Measurements from ENCODE around the gene COBLL1. TPM values are rescaled to one million over a fixed set of nuclear protein-coding genes. Genes with fewer than 3 reads are reported as not detected.
"Not testable (repeated sequence)": the region's sequence is repeated elsewhere in the genome, so short reads cannot be mapped to it uniquely, and the experiment has no call there.

Gene COBLL1
- total RNA-seq, 1 experiment from 2014 or later = 42.1 TPM

- no peak overlapping the region for H3K4me3 ChIP-seq (ENCODE audit: low read depth, low read length)
- no TSS peak for BruUV-seq (replicated peaks)
- H3K27me3 Mint-ChIP-seq (ENCODE audit: insufficient read depth, unreplicated experiment) = no peaks in the 10 kb centered on the region
- H3K36me3 Mint-ChIP-seq (ENCODE audit: insufficient read depth, unreplicated experiment) = no peaks in the 10 kb centered on the region
- ChIA-PET POLR2A (no interaction called here), CTCF (no interaction called here)
- TF ChIP-seq, protein P1, sequence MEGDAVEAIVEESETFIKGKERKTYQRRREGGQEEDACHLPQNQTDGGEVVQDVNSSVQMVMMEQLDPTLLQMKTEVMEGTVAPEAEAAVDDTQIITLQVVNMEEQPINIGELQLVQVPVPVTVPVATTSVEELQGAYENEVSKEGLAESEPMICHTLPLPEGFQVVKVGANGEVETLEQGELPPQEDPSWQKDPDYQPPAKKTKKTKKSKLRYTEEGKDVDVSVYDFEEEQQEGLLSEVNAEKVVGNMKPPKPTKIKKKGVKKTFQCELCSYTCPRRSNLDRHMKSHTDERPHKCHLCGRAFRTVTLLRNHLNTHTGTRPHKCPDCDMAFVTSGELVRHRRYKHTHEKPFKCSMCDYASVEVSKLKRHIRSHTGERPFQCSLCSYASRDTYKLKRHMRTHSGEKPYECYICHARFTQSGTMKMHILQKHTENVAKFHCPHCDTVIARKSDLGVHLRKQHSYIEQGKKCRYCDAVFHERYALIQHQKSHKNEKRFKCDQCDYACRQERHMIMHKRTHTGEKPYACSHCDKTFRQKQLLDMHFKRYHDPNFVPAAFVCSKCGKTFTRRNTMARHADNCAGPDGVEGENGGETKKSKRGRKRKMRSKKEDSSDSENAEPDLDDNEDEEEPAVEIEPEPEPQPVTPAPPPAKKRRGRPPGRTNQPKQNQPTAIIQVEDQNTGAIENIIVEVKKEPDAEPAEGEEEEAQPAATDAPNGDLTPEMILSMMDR (IDR thresholded peaks at IDR 0.05; ENCODE audit: insufficient read depth in 1 of 2, low read depth in 1 of 2, low read length in 1 of 2, severe bottlenecking in 1 of 2, unreplicated experiment in 1 of 2) = no peak
- no peaks in the 10 kb centered on the region for H3K9me3 ChIP-seq
- no peaks in the 10 kb centered on the region for H3K27me3 ChIP-seq (replicated peaks; ENCODE audit: control insufficient read depth, insufficient read depth, low read length)
- no peaks in the 10 kb centered on the region for H3K9me3 Mint-ChIP-seq (ENCODE audit: unreplicated experiment)
- H3K4me3 Mint-ChIP-seq (ENCODE audit: unreplicated experiment) = no peak overlapping the region
- no peaks in the 10 kb centered on the region for H3K36me3 ChIP-seq (ENCODE audit: control insufficient read depth, insufficient read depth, low read length)
- DNase-seq = no peak
- H3K4me1 ChIP-seq = peaks cover 6% of the 10 kb centered on the region; the same call in 1 of the 2 replicates
- H3K4me1 Mint-ChIP-seq (ENCODE audit: low read depth, unreplicated experiment) = peaks cover 9% of the 10 kb centered on the region
- H3K27ac Mint-ChIP-seq (ENCODE audit: unreplicated experiment) = no peak overlapping the region
- intact Hi-C loops (cut with micrococcal nuclease; ENCODE audit: unreplicated experiment) = no loop called here
Measured at GRCh38 chr2:164763431-164763830, 78.2 kb downstream of the COBLL1 start.

- Mint-ChIP-seq H3K27ac (ENCODE audit: unreplicated experiment) (no peak overlapping the region), H3K9me3 (ENCODE audit: unreplicated experiment) (no peaks in the 10 kb centered on the region), H3K4me1 (ENCODE audit: low read depth, unreplicated experiment) (peaks cover 19% of the 10 kb centered on the region), H3K4me3 (ENCODE audit: unreplicated experiment) (no peak overlapping the region), H3K36me3 (ENCODE audit: insufficient read depth, unreplicated experiment) (no peaks in the 10 kb centered on the region), H3K27me3 (ENCODE audit: insufficient read depth, unreplicated experiment) (no peaks in the 10 kb centered on the region)
- no peaks in the 10 kb centered on the region for H3K36me3 ChIP-seq (ENCODE audit: control insufficient read depth, insufficient read depth, low read length)
- DNase-seq = no peak
- TF ChIP-seq, protein P1 (IDR thresholded peaks at IDR 0.05; ENCODE audit: insufficient read depth in 1 of 2, low read depth in 1 of 2, low read length in 1 of 2, severe bottlenecking in 1 of 2, unreplicated experiment in 1 of 2) = no peak
- no TSS peak for BruUV-seq (replicated peaks)
- intact Hi-C loops (cut with micrococcal nuclease; ENCODE audit: unreplicated experiment) = no loop called here
- POLR2A ChIA-PET = no interaction called here
- H3K4me1 ChIP-seq = peaks cover 11% of the 10 kb centered on the region; the same call in 1 of the 2 replicates
- no peak overlapping the region for H3K4me3 ChIP-seq (ENCODE audit: low read depth, low read length)
- H3K9me3 ChIP-seq = no peaks in the 10 kb centered on the region
- no peaks in the 10 kb centered on the region for H3K27me3 ChIP-seq (replicated peaks; ENCODE audit: control insufficient read depth, insufficient read depth, low read length)
- CTCF ChIA-PET = interaction anchor here (0.5 kb wide), 1 partner anchor 28 kb away, joined by 3 read pairs; no protein-coding TSS in a partner anchor
Measured at GRCh38 chr2:164761737-164762460, 79.7 kb downstream of the COBLL1 start.

DNA sequence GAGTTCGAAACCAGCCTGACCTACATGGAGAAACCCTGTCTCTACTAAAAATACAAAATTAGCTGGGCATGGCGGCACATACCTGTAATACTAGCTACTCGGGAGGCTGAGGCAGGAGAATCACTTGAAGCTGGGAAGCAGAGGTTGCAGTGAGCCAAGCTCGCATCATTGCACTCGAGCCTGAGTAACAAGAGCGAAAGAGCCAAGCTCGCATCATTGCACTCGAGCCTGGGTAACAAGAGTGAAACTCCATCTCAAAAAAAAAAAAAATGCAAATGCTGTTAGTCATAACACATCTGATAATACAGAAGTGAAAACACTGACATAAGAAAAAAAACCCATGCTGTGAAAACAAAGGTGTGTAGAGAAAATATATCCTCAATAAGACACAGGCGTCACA lies 80.4 kb downstream of the COBLL1 start:
- CTCF ChIA-PET = interaction anchor here (0.5 kb wide), 1 partner anchor 28 kb away, joined by 3 read pairs; no protein-coding TSS in a partner anchor
- peaks cover 19% of the 10 kb centered on the region for H3K4me1 Mint-ChIP-seq (ENCODE audit: low read depth, unreplicated experiment)
- H3K27me3 ChIP-seq (replicated peaks; ENCODE audit: control insufficient read depth, insufficient read depth, low read length); intact Hi-C loops (cut with micrococcal nuclease; ENCODE audit: unreplicated experiment); H3K27ac Mint-ChIP-seq (ENCODE audit: unreplicated experiment); POLR2A ChIA-PET; H3K9me3 Mint-ChIP-seq (ENCODE audit: unreplicated experiment); H3K27me3 Mint-ChIP-seq (ENCODE audit: insufficient read depth, unreplicated experiment); H3K4me3 Mint-ChIP-seq (ENCODE audit: unreplicated experiment); H3K4me3 ChIP-seq (ENCODE audit: low read depth, low read length); BruUV-seq (replicated peaks); H3K36me3 Mint-ChIP-seq (ENCODE audit: insufficient read depth, unreplicated experiment); H3K36me3 ChIP-seq (ENCODE audit: control insufficient read depth, insufficient read depth, low read length); H3K9me3 ChIP-seq; DNase-seq: not testable (repeated sequence)
- H3K4me1 ChIP-seq = peaks cover 11% of the 10 kb centered on the region; the same call in 1 of the 2 replicates
